Ovary (tissue), 9 donors: ENCODE measurements around the gene NEK11. TPM values are rescaled to one million over a fixed set of nuclear protein-coding genes. Genes with fewer than 3 reads are reported as not detected.

Experiments used
- DNase-seq, 5 donors: peaks; one replicate each; pipeline ENCODE4 v3.0.0-alpha.2; 2019 to 2020
- H3K27ac ChIP-seq, 2 donors: fragments of 200-600 bp; one replicate each; pipeline versions ENCODE4 v1.5.1 to v1.8.0; 2019 to 2022
- H3K27me3 ChIP-seq: fragments of 200-600 bp; one replicate; pipeline ENCODE4 v1.8.0; 2022
- H3K36me3 ChIP-seq: fragments of 200-600 bp; sonication (generic); one replicate; pipeline ENCODE4 v1.5.1; 2019
- H3K4me1 ChIP-seq: one replicate; pipeline ENCODE4 v1.8.1; 2013; ENCODE audit warnings: mild to moderate bottlenecking, moderate library complexity; ENCODE audit not compliant: insufficient read depth
- H3K4me3 ChIP-seq: fragments of 200-600 bp; sonication (generic); one replicate; pipeline ENCODE4 v1.5.1; 2017
- H3K9me3 ChIP-seq, 2 donors: fragments of 200-600 bp in 1 of 2; sonication (generic) in 1 of 2; one replicate each; pipeline versions ENCODE4 v1.5.1 to v1.8.1; 2013 to 2019; ENCODE audit warnings: mild to moderate bottlenecking in 1 of 2, moderate library complexity in 1 of 2
- CTCF ChIP-seq, 3 donors: fragments of 450-650 bp in 2 of 3; fragments of 200-600 bp in 1 of 3; IDR thresholded peaks; one replicate each; pipeline versions ENCODE4 v1.5.1 to v1.8.0; 2016 to 2022; ENCODE audit warnings: antibody characterized with exemption in 3 of 3, mild to moderate bottlenecking in 1 of 3
- EP300 ChIP-seq: sonication (generic); formaldehyde crosslinking; IDR thresholded peaks from one replicate; pipeline ENCODE4 v1.6.1; 2017; ENCODE audit warnings: antibody characterized with exemption
- POLR2A ChIP-seq: fragments of 450-650 bp; IDR thresholded peaks from one replicate; pipeline ENCODE4 v1.6.1; 2017; ENCODE audit warnings: antibody characterized with exemption, mild to moderate bottlenecking, moderate library complexity
- WGBS, 3 donors: extraction: QIAGEN DNeasy Blood & Tissue Kit in 1 of 3; methylation state at CpG; one replicate each; pipeline versions ENCODE4 v1.1.5 to v1.1.7; 2013 to 2017; 5-methylcytosine and 5-hydroxymethylcytosine counted together
- intact Hi-C, 4 donors: fragments of 100-400 bp; cut with DNase I; formaldehyde crosslinking; loops; one replicate each; pipeline versions ENCODE4 v1.11.0 to v1.15.1; 2022 to 2023
- polyA plus RNA-seq, 2 donors: library from polyadenylated mRNA; stranded (reverse); fragments of 200-250 nt in 1 of 2; fragments of 350-450 nt in 1 of 2; fragmentation: Illumina TruSeq in 1 of 2; extraction: RNeasy Lipid Tissue Mini Kit (QIAGEN cat#74804) in 1 of 2; gene quantifications; one replicate each; pipeline ENCODE4 v1.2.3, GENCODE V29; 2013 to 2014
- total RNA-seq, 7 donors: library from RNA; depleted of rRNA in 2 of 7; stranded (reverse); fragments of >200 nt in 2 of 7; fragmentation: NEBNext Ultra II Directional in 3 of 7; extraction: Animal tissue kit (Norgen Biotek cat#: 25700) in 3 of 7; gene quantifications; one replicate each; pipeline versions ENCODE4 v1.1.0 to v1.2.4, GENCODE V29; 2016 to 2023
- donor health status: DM: no; HTN: no; CAD: no; lungs with moderate emphysema.
- donor health status: DM: no; HTN: no; CAD: no.
- donor health status: Bipolar disorder and iron deficiency.
- donor health status: DM: yes; HTN: yes; CAD: no.
- donor health status: DM: no; HTN: no; CAD: no.
- donor health status: DM: yes; HTN: yes; CAD: no.

The NEK11 gene
- total and polyA plus RNA-seq, 9 donors: 4.9 to 37.3 (median 10.7) TPM

GRCh38 chr3:131020122-131020693 is 6.5 kb upstream of the NEK11 start:
- Histone ChIP-seq H3K36me3 (no peaks in the 10 kb centered on the region), H3K27me3 (no peaks in the 10 kb centered on the region), H3K9me3 (no peaks in the 10 kb centered on the region), H3K27ac (no peak overlapping the region), H3K4me3 (no peak overlapping the region), H3K4me1 (peaks cover 5% of the 10 kb centered on the region)
- WGBS, 3 donors: 82 to 90% (median 86%) methylated on average over 5 of the region's 5 CpGs
- DNase-seq: no peak
- intact Hi-C loops: no loop called here
- TF ChIP-seq POLR2A: no peak
- TF ChIP-seq EP300: no peak
- no peak for TF ChIP-seq CTCF (IDR thresholded peaks at IDR 0.05)

GRCh38 chr3:131025539-131025938 is 1.1 kb upstream of the NEK11 start:
- Histone ChIP-seq H3K27me3 (no peaks in the 10 kb centered on the region), H3K9me3 (no peaks in the 10 kb centered on the region), H3K4me1 (peaks cover 6% of the 10 kb centered on the region), H3K27ac (no peak overlapping the region), H3K36me3 (no peaks in the 10 kb centered on the region), H3K4me3 (peak overlapping the region; percentile 78)
- DNase-seq: no peak
- no peak for TF ChIP-seq POLR2A
- TF ChIP-seq EP300: no peak
- no peak for TF ChIP-seq CTCF (IDR thresholded peaks at IDR 0.05)
- WGBS, 3 donors: 83 to 98% (median 88%) methylated on average over 1 of the region's 1 CpG
- intact Hi-C loops: no loop called here

- Histone ChIP-seq H3K27ac (no peak overlapping the region), H3K4me3 (no peak overlapping the region), H3K4me1 (peaks cover 5% of the 10 kb centered on the region), H3K27me3 (no peaks in the 10 kb centered on the region), H3K9me3 (no peaks in the 10 kb centered on the region), H3K36me3 (no peaks in the 10 kb centered on the region)
- no peak for TF ChIP-seq CTCF (IDR thresholded peaks at IDR 0.05)
- TF ChIP-seq EP300: no peak
- no peak for TF ChIP-seq POLR2A
- no peak for DNase-seq
- intact Hi-C loops: no loop called here
- WGBS, 3 donors: 91 to 96% (median 95%) methylated on average over 3 of the region's 3 CpGs
Observed at GRCh38 chr3:131028844-131029243, 2.2 kb downstream of the NEK11 start.

- intact Hi-C loops: no loop called here
- DNase-seq: no peak
- Histone ChIP-seq H3K4me1 (peaks cover 2% of the 10 kb centered on the region), H3K9me3 (no peaks in the 10 kb centered on the region), H3K27me3 (no peaks in the 10 kb centered on the region), H3K4me3 (no peak overlapping the region), H3K27ac (no peak overlapping the region), H3K36me3 (no peaks in the 10 kb centered on the region)
- no peak for TF ChIP-seq EP300
- no peak for TF ChIP-seq CTCF (IDR thresholded peaks at IDR 0.05)
- no peak for TF ChIP-seq POLR2A
- WGBS, 3 donors: 64 to 96% (median 80%) methylated on average over 3 of the region's 3 CpGs
Observed at GRCh38 chr3:131031660-131032059, 5.0 kb downstream of the NEK11 start.
